ENCODE results near the gene TPH2. TPM values are rescaled to one million over a fixed set of nuclear protein-coding genes. Genes with fewer than 3 reads are reported as not detected.

Gene TPH2
- total and polyA plus RNA-seq, 2 of the 13 experiments (the other 11 are each of a cell fraction or from before 2014, with no cell fraction given), result not detected

DNA sequence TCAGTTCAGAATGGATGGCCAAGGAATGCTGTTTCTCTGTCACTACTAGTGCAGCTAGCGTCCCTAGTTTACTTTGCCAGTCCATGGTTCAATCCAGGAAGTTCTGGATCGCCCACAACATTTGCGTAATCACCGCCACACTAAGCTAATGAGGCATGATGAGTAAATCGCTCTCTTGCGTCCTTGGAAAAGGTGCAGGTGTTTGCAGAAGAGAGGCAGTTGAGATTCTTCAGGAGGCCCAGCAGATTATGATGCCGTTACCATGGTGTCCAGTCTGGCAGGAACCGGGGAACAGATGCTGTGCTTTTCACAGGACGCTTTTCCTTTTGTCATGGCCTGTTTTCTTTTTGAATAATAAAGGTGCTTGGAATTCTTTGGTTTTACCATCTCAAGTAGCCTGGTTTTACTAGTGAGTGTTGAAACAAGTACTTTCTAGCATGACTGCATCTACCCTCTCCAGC lies 9.0 kb downstream of the TPH2 start (continued):
- TF ChIP-seq ZNF512B (CRISPR knock-in tag; IDR thresholded peaks at IDR 0.05; ENCODE audit: borderline replicate concordance) (no peak), ATF3 (CRISPR knock-in tag; IDR thresholded peaks at IDR 0.05) (no peak), ZNF496 (CRISPR knock-in tag; IDR thresholded peaks at IDR 0.05; ENCODE audit: insufficient replicate concordance) (no peak), ZSCAN25 (CRISPR knock-in tag; IDR thresholded peaks at IDR 0.05) (no peak), HMGXB4 (CRISPR knock-in tag; IDR thresholded peaks at IDR 0.05; ENCODE audit: borderline replicate concordance in 1 of 2, low read depth in 1 of 2) (no peak), ZNF580 (CRISPR knock-in tag; IDR thresholded peaks at IDR 0.05; ENCODE audit: borderline replicate concordance, low read depth) (no peak), ZNF547 (CRISPR knock-in tag; IDR thresholded peaks at IDR 0.05) (no peak), ETS1 (CRISPR knock-in tag; IDR thresholded peaks at IDR 0.05) (no peak), ZNF263 (CRISPR knock-in tag; IDR thresholded peaks at IDR 0.05) (no peak), TSC22D2 (CRISPR knock-in tag; IDR thresholded peaks at IDR 0.05; ENCODE audit: borderline replicate concordance) (no peak), ZNF335 (CRISPR knock-in tag; IDR thresholded peaks at IDR 0.05) (no peak), ZNF768 (CRISPR knock-in tag; IDR thresholded peaks at IDR 0.05) (no peak), SP140L (CRISPR knock-in tag; IDR thresholded peaks at IDR 0.05; ENCODE audit: borderline replicate concordance) (no peak), ARNT (IDR thresholded peaks at IDR 0.05) (no peak), MXD1 (CRISPR knock-in tag; IDR thresholded peaks at IDR 0.05) (no peak)
- TF ChIP-seq, protein P1, sequence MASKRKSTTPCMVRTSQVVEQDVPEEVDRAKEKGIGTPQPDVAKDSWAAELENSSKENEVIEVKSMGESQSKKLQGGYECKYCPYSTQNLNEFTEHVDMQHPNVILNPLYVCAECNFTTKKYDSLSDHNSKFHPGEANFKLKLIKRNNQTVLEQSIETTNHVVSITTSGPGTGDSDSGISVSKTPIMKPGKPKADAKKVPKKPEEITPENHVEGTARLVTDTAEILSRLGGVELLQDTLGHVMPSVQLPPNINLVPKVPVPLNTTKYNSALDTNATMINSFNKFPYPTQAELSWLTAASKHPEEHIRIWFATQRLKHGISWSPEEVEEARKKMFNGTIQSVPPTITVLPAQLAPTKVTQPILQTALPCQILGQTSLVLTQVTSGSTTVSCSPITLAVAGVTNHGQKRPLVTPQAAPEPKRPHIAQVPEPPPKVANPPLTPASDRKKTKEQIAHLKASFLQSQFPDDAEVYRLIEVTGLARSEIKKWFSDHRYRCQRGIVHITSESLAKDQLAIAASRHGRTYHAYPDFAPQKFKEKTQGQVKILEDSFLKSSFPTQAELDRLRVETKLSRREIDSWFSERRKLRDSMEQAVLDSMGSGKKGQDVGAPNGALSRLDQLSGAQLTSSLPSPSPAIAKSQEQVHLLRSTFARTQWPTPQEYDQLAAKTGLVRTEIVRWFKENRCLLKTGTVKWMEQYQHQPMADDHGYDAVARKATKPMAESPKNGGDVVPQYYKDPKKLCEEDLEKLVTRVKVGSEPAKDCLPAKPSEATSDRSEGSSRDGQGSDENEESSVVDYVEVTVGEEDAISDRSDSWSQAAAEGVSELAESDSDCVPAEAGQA (IDR thresholded peaks at IDR 0.05; ENCODE audit: low read depth), result peak; percentile 41; the same call in 1 of the 2 replicates
- TF ChIP-seq, protein P1 (CRISPR knock-in tag; IDR thresholded peaks at IDR 0.05; ENCODE audit: borderline replicate concordance), result no peak

All from HepG2 (cell line).